Middle frontal gyrus (tissue), 1 donor: ENCODE measurements around the gene TNRC6C.
A peak's percentile ranks its signal among the peaks of the same experiment; 100 is the strongest.
"Not testable (repeated sequence)": the region's sequence is repeated elsewhere in the genome, so short reads cannot be mapped to it uniquely, and the experiment has no call there.

Source experiments
- DNase-seq: peaks from one replicate; pipeline ENCODE4 v3.0.0-alpha.2; 2015; ENCODE audit warnings: low spot score; ENCODE audit errors: extremely low spot score

The TNRC6C gene

GRCh38 chr17:77962348-77962747 is 3.8 kb downstream of the TNRC6C start:
- no peak for DNase-seq

- peak; percentile 66 for DNase-seq
Observed at GRCh38 chr17:77963441-77963840, 4.9 kb downstream of the TNRC6C start.

- DNase-seq, result no peak
Observed at GRCh38 chr17:77965352-77965751, 6.8 kb downstream of the TNRC6C start.

- no peak for DNase-seq
Observed at GRCh38 chr17:77966476-77966875, 8.0 kb downstream of the TNRC6C start.

- no peak for DNase-seq
Observed at GRCh38 chr17:77968788-77969187, 10.3 kb downstream of the TNRC6C start.

- not testable (repeated sequence) for DNase-seq
Observed at GRCh38 chr17:77972271-77972670, 13.8 kb downstream of the TNRC6C start.

- no peak for DNase-seq
Observed at GRCh38 chr17:77973953-77974352, 15.4 kb downstream of the TNRC6C start.

- DNase-seq, result no peak
Observed at GRCh38 chr17:77974396-77974795, 15.9 kb downstream of the TNRC6C start.

- DNase-seq, result not testable (repeated sequence)
Observed at GRCh38 chr17:77982430-77982829, 23.9 kb downstream of the TNRC6C start.

GRCh38 chr17:77990301-77990700 is 31.8 kb downstream of the TNRC6C start:
- DNase-seq, result no peak

GRCh38 chr17:77993735-77994134 is 35.2 kb downstream of the TNRC6C start:
- not testable (repeated sequence) for DNase-seq

- no peak for DNase-seq
Observed at GRCh38 chr17:77995146-77995852, 36.8 kb downstream of the TNRC6C start.

GRCh38 chr17:77996256-77996655 is 37.8 kb downstream of the TNRC6C start:
- DNase-seq, result no peak

- DNase-seq, result no peak
Observed at GRCh38 chr17:77999413-78000173, 41.1 kb downstream of the TNRC6C start.

GRCh38 chr17:78000341-78000740 is 41.8 kb downstream of the TNRC6C start:
- no peak for DNase-seq

GRCh38 chr17:78001182-78001581 is 42.7 kb downstream of the TNRC6C start:
- no peak for DNase-seq

GRCh38 chr17:78001612-78002011 is 43.1 kb downstream of the TNRC6C start:
- no peak for DNase-seq

GRCh38 chr17:78002166-78002565 is 43.7 kb downstream of the TNRC6C start:
- no peak for DNase-seq

GRCh38 chr17:78005452-78006171 is 47.1 kb downstream of the TNRC6C start:
- no peak for DNase-seq

GRCh38 chr17:78006338-78006737 is 47.8 kb downstream of the TNRC6C start:
- DNase-seq, result no peak

- no peak for DNase-seq
Observed at GRCh38 chr17:78007647-78008046, 49.1 kb downstream of the TNRC6C start.

- no peak for DNase-seq
Observed at GRCh38 chr17:78010759-78011158, 52.3 kb downstream of the TNRC6C start.
